C4-2B (cell line): ENCODE data around the gene HVCN1.

ENCODE experiments used
- ZFX ChIP-seq: fragments of 450-650 bp; IDR thresholded peaks from 2 replicates; pipeline ENCODE4 v1.6.1; 2017
- TF ChIP-seq, protein P1 (sequence below): fragments of 450-650 bp; conservative IDR thresholded peaks from 2 replicates; pipeline ENCODE4 v1.5.1; 2017; ENCODE audit warnings: mild to moderate bottlenecking

DNA sequence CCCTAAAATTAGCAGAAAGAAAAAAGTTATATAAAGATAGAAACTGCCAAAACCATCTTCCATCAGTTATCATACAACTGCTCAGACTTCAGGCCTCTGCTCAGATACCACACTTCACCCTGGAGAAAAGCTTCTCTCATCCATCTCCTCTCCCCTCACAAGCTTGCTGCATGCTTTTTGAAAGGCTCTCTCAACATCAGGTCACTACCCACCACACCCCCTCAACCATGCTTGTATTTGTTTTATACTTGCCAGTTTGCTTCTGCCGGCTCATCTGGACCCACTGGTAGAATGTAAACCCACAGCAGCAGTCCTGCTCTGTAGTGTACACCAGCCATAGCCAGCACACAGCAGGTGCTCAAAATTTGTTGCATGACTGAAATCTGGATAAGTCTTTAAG lies 45.0 kb upstream of the HVCN1 start:
- TF ChIP-seq, protein P1, sequence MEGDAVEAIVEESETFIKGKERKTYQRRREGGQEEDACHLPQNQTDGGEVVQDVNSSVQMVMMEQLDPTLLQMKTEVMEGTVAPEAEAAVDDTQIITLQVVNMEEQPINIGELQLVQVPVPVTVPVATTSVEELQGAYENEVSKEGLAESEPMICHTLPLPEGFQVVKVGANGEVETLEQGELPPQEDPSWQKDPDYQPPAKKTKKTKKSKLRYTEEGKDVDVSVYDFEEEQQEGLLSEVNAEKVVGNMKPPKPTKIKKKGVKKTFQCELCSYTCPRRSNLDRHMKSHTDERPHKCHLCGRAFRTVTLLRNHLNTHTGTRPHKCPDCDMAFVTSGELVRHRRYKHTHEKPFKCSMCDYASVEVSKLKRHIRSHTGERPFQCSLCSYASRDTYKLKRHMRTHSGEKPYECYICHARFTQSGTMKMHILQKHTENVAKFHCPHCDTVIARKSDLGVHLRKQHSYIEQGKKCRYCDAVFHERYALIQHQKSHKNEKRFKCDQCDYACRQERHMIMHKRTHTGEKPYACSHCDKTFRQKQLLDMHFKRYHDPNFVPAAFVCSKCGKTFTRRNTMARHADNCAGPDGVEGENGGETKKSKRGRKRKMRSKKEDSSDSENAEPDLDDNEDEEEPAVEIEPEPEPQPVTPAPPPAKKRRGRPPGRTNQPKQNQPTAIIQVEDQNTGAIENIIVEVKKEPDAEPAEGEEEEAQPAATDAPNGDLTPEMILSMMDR = no peak
- TF ChIP-seq ZFX = no peak
